HL-60 (cell line): ENCODE results near the gene CRYBG3.

Source experiments
- DNase-seq, 2 experiments: peaks; one replicate each; pipeline ENCODE4 v3.0.0-alpha.2; 2010 to 2020; ENCODE audit warnings: low read depth in 1 of 2, low spot score in 1 of 2
- H3K27ac ChIP-seq: fragments of 250-450 bp; sonication (Bioruptor Pico); replicated peaks from 2 replicates; pipeline ENCODE4 v1.5.1; 2020; ENCODE audit warnings: mild to moderate bottlenecking, moderate library complexity
- H3K27me3 ChIP-seq: fragments of 250-450 bp; sonication (Bioruptor Pico); 2 replicates; pipeline ENCODE4 v1.5.1; 2021; ENCODE audit warnings: mild to moderate bottlenecking, moderate library complexity; ENCODE audit not compliant: insufficient read depth, poor library complexity, severe bottlenecking
- H3K4me3 ChIP-seq: replicated peaks from 2 replicates; pipeline ENCODE4 v1.5.1; 2011; ENCODE audit warnings: mild to moderate bottlenecking, control low read depth, low read length; ENCODE audit not compliant: insufficient read depth
- GABPA ChIP-seq: IDR thresholded peaks from 2 replicates; pipeline ENCODE4 v1.6.1; 2012; ENCODE audit warnings: low read depth
- POLR2AphosphoS5 ChIP-seq: IDR thresholded peaks from 2 replicates; pipeline ENCODE4 v1.6.1; 2012; ENCODE audit warnings: low read depth
- REST ChIP-seq: IDR thresholded peaks from 2 replicates; pipeline ENCODE4 v1.6.1; 2012; ENCODE audit warnings: low read depth; ENCODE audit not compliant: insufficient replicate concordance
- SPI1 ChIP-seq: IDR thresholded peaks from 2 replicates; pipeline ENCODE4 v1.6.1; 2012; ENCODE audit warnings: low read depth, mild to moderate bottlenecking, borderline replicate concordance
- TF ChIP-seq, protein P1 (sequence below): IDR thresholded peaks from one replicate; pipeline ENCODE4 v1.5.1; 2011; ENCODE audit warnings: low read length, control low read depth, inconsistent platforms; ENCODE audit not compliant: insufficient read depth

The CRYBG3 gene

DNA sequence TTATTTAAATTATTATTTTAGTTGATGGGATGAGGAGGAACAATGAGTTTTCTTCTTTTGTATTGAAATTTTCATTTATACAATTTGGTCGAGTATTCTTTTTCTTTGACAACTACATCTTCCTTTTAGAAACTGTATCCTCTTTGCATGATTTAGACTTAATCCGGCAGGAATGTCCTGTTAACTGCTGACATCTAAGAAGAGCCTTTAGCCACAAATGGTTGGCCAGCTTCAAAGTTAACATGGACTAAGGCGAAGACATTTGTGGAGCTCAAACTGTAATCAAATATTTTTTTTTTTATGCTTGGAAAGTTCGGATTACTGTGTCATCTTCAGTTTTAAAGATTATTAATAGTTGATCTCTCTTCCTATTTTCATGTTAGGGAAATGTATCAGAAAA, 107.2 kb downstream of the CRYBG3 start:
- no peak overlapping the region for H3K27ac ChIP-seq
- H3K4me3 ChIP-seq: no peak overlapping the region
- DNase-seq: no peak
- no peak for TF ChIP-seq REST
- no peak for TF ChIP-seq SPI1
- TF ChIP-seq, protein P1, sequence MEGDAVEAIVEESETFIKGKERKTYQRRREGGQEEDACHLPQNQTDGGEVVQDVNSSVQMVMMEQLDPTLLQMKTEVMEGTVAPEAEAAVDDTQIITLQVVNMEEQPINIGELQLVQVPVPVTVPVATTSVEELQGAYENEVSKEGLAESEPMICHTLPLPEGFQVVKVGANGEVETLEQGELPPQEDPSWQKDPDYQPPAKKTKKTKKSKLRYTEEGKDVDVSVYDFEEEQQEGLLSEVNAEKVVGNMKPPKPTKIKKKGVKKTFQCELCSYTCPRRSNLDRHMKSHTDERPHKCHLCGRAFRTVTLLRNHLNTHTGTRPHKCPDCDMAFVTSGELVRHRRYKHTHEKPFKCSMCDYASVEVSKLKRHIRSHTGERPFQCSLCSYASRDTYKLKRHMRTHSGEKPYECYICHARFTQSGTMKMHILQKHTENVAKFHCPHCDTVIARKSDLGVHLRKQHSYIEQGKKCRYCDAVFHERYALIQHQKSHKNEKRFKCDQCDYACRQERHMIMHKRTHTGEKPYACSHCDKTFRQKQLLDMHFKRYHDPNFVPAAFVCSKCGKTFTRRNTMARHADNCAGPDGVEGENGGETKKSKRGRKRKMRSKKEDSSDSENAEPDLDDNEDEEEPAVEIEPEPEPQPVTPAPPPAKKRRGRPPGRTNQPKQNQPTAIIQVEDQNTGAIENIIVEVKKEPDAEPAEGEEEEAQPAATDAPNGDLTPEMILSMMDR: no peak
- no peak for TF ChIP-seq GABPA
- no peak for TF ChIP-seq POLR2AphosphoS5
- H3K27me3 ChIP-seq: no peaks in the 10 kb centered on the region

GRCh38 chr3:97930018-97930417, 108.2 kb downstream of the CRYBG3 start:
- no peak overlapping the region for H3K27ac ChIP-seq
- TF ChIP-seq GABPA (no peak), SPI1 (no peak), REST (no peak), POLR2AphosphoS5 (no peak)
- TF ChIP-seq, protein P1: no peak
- no peaks in the 10 kb centered on the region for H3K27me3 ChIP-seq
- H3K4me3 ChIP-seq: no peak overlapping the region
- DNase-seq: no peak

DNA sequence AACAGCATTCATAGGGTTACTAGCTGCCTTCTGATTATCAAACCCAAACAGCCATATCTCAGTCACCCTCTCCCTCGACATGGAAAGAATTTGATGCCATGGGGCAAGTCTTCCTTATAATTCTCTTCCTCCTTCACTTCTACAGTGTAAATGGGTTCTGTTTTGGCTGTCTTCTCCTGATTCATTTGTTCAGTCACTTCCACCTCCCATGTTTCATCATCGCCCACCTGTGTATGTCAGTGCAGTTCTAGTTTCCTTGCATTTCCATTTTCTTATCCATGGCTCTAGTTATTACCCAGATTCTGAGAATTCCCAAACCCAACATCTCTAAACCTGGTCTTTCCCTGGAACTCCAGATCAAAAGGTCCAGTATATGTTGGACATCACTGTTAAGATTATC, 109.4 kb downstream of the CRYBG3 start:
- DNase-seq: no peak
- TF ChIP-seq GABPA (no peak), POLR2AphosphoS5 (no peak), REST (no peak), SPI1 (no peak)
- TF ChIP-seq, protein P1: no peak
- Histone ChIP-seq H3K4me3 (no peak overlapping the region), H3K27ac (no peak overlapping the region), H3K27me3 (no peaks in the 10 kb centered on the region)
